ENCODE results near the gene ETV1.

The ETV1 gene

DNA sequence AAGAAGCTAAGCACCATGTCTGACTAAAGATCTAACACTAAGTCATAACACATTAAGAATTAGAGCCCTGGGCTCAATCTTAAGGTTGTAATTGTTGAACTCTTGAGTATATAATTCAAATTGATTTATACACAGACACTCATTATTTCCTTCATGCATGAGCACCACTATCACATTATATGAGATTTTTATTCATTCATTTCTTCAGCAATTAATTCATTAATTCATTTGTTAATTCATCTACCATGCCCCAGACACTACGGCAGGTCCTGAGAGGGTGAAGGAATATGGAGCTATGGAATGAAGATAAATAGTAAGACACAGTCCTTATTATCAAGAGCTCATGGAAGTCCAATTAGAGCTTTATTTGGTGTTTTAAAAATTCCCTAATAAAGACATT, 41.9 kb downstream of the ETV1 start:
- TF ChIP-seq, protein P1, sequence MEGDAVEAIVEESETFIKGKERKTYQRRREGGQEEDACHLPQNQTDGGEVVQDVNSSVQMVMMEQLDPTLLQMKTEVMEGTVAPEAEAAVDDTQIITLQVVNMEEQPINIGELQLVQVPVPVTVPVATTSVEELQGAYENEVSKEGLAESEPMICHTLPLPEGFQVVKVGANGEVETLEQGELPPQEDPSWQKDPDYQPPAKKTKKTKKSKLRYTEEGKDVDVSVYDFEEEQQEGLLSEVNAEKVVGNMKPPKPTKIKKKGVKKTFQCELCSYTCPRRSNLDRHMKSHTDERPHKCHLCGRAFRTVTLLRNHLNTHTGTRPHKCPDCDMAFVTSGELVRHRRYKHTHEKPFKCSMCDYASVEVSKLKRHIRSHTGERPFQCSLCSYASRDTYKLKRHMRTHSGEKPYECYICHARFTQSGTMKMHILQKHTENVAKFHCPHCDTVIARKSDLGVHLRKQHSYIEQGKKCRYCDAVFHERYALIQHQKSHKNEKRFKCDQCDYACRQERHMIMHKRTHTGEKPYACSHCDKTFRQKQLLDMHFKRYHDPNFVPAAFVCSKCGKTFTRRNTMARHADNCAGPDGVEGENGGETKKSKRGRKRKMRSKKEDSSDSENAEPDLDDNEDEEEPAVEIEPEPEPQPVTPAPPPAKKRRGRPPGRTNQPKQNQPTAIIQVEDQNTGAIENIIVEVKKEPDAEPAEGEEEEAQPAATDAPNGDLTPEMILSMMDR (IDR thresholded peaks at IDR 0.05; ENCODE audit: low read depth, low read length, missing control alignments), result no peak
- H3K4me3 ChIP-seq (ENCODE audit: low read depth, low read length), result no peak overlapping the region

DNA sequence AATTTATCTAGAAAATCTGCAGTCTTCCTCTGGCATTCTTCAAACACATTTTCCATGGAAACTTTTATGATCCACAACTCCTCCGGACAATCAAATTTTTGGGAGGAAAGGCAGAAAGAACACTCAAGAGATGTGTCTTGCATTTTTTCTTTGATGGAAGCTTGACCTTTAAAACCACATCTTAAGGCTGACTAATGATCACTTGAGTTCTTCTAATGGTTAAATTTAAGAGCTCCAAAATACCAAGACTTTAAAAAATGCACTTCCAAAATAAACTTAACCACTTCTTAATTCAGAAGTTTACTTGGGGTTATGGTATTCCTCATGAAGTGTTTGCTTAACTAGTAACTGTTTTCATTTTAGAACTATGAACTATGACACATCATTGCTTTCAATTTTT, 43.3 kb downstream of the ETV1 start:
- TF ChIP-seq, protein P1 (IDR thresholded peaks at IDR 0.05; ENCODE audit: low read depth, low read length, missing control alignments), result no peak
- H3K4me3 ChIP-seq (ENCODE audit: low read depth, low read length), result no peak overlapping the region
- DNase-seq (ENCODE audit: low read depth), result no peak

More for the DNA sequence above, 41.9 kb downstream of the ETV1 start:
- no peak for DNase-seq (ENCODE audit: low read depth)

DNA sequence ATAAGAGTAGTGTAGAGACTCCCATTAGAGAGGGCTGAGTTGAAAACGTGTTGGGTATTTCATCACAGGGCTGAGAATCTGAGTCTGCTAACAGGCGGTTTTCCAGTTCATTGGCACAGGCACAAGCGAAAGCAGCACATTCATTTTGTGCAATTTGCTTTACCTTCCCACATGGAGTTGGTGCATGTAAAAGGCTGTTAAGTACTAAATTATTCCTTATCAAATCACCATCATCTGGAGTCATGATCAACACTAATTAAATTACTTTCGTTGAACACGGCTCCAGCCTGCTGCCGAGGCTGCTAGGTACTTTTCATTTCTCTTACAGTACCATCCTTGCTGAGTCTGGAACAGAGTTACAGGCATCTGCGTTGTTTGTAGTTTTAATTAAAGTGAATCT, 43.8 kb downstream of the ETV1 start:
- no peak for DNase-seq (ENCODE audit: low read depth)
- H3K4me3 ChIP-seq (ENCODE audit: low read depth, low read length), result no peak overlapping the region
- TF ChIP-seq, protein P1 (IDR thresholded peaks at IDR 0.05; ENCODE audit: low read depth, low read length, missing control alignments), result no peak

DNA sequence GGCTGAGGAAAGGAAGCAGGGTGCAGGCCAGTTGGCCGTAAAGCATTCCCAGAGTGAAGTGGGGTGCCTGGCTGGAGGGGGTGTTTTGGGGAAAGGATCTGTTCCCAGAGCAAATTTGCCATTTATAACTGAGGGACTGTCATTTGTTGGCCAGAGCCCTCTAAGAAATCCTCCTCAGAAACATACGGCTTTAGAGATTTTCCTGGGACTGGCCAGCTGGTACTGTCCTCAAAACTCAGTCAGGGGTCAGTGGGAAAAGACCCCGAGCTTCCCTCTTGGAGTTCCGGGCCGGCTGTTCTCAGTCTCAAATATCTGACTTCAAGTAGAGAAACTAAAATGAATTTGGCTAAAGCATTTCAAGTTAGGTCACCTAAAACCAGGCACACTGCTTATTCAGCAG, 55.9 kb downstream of the ETV1 start:
- DNase-seq (ENCODE audit: low read depth), result no peak
- no peak overlapping the region for H3K4me3 ChIP-seq (ENCODE audit: low read depth, low read length)
- TF ChIP-seq, protein P1 (IDR thresholded peaks at IDR 0.05; ENCODE audit: low read depth, low read length, missing control alignments), result no peak

DNA sequence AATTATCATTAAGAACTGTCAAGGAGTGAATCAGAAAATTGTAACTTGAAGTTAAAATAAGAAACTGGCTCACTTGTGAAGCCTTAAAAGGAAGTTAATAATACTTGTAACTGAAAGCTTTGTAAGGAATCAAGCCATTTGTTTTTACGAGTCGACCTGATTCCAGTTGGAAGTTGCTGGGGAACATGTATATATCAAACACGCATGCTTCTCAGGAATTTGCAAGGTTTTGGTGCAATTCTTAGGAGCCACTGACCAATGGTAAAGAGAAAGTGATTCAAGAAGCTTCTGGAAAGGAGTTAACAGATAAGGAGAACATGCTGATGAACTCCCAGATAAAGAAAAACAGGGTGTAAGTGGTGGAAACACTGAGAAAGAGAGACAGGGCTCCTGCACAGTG, 56.4 kb downstream of the ETV1 start:
- DNase-seq (ENCODE audit: low read depth), result no peak
- no peak overlapping the region for H3K4me3 ChIP-seq (ENCODE audit: low read depth, low read length)
- TF ChIP-seq, protein P1 (IDR thresholded peaks at IDR 0.05; ENCODE audit: low read depth, low read length, missing control alignments), result no peak

DNA sequence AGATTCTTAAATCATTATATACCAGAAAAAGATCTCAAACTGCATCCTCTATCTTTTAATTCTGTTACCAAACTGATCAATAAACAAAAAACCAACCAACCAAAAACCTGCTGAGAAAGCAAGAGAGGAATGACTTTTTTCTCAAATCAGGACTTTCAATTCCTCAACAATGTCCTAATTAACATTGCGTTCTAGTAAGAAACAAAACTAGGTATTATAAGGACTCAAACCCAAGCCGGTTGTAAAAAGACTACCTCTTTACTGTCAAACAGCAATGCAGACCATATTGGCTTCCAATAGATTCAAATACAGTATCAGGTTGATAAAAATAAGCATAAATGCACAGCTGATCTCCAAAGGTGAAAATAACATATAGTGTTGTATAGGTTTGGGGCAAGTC, 57.3 kb downstream of the ETV1 start:
- no peak for DNase-seq (ENCODE audit: low read depth)
- TF ChIP-seq, protein P1 (IDR thresholded peaks at IDR 0.05; ENCODE audit: low read depth, low read length, missing control alignments), result no peak
- H3K4me3 ChIP-seq (ENCODE audit: low read depth, low read length), result no peak overlapping the region

DNA sequence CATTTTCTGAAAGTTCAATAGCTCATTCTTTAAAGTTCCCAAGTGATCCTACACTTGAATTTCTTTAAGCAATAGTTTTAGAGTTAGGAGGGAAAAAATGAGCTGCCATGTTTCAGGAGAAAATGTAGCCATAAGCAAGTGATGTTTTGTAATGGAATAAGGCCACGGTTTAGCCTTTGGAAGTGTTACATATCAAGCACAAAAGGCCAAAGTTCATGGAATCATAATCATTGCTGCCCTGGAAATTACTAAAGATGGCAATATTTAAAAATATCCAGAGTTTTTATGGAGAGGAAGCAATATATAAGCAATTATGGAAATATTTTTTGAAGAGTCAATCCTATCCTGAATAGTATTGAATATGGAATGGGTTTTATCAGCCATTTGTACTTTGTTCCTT, 68.4 kb downstream of the ETV1 start:
- H3K4me3 ChIP-seq (ENCODE audit: low read depth, low read length), result no peak overlapping the region
- TF ChIP-seq, protein P1 (IDR thresholded peaks at IDR 0.05; ENCODE audit: low read depth, low read length, missing control alignments), result no peak
- DNase-seq (ENCODE audit: low read depth), result no peak
